Small intestine (tissue), 7 donors: Measurements from ENCODE around the gene ROCK2. TPM values are rescaled to one million over a fixed set of nuclear protein-coding genes. Genes with fewer than 3 reads are reported as not detected.

ENCODE experiments used
- DNase-seq, 2 donors: peaks; one replicate each; pipeline versions ENCODE4 v3.0.0 to v3.0.0-alpha.2; 2013
- FAIRE-seq: peaks from 2 replicates; lab custom pipeline; 2012; peaks lifted over from hg19 to GRCh38; lab: Jason Lieb, UNC
- H3K27ac ChIP-seq, 3 donors: one replicate each; pipeline ENCODE4 v1.5.1; 2013; ENCODE audit warnings: low read length in 2 of 3, mild to moderate bottlenecking in 2 of 3, control low read depth in 1 of 3, inconsistent platforms in 1 of 3, low read depth in 1 of 3, moderate library complexity in 1 of 3
- H3K27me3 ChIP-seq, 3 donors: one replicate each; pipeline ENCODE4 v1.6.1; 2013; ENCODE audit warnings: low read length in 3 of 3, inconsistent platforms in 1 of 3; ENCODE audit not compliant: control insufficient read depth in 3 of 3, insufficient read depth in 3 of 3
- H3K36me3 ChIP-seq, 3 donors: one replicate each; pipeline ENCODE4 v1.6.1; 2013; ENCODE audit warnings: low read length in 3 of 3, inconsistent platforms in 1 of 3, low read depth in 1 of 3, mild to moderate bottlenecking in 1 of 3, moderate library complexity in 1 of 3; ENCODE audit not compliant: control insufficient read depth in 3 of 3, insufficient read depth in 2 of 3
- H3K4me1 ChIP-seq, 3 donors: one replicate each; pipeline ENCODE4 v1.6.1; 2013; ENCODE audit warnings: low read length in 2 of 3, inconsistent platforms in 1 of 3, low read depth in 1 of 3, mild to moderate bottlenecking in 1 of 3, moderate library complexity in 1 of 3; ENCODE audit not compliant: control insufficient read depth in 3 of 3, insufficient read depth in 2 of 3
- H3K4me3 ChIP-seq, 3 donors: one replicate each; pipeline ENCODE4 v1.5.1; 2013; ENCODE audit warnings: low read length in 3 of 3, control low read depth in 1 of 3, inconsistent platforms in 1 of 3, low read depth in 1 of 3, mild to moderate bottlenecking in 1 of 3, moderate library complexity in 1 of 3
- H3K9me3 ChIP-seq, 2 donors: one replicate each; pipeline ENCODE4 v1.6.1; 2013; ENCODE audit warnings: low read depth in 1 of 2, low read length in 1 of 2; ENCODE audit not compliant: control insufficient read depth in 2 of 2, insufficient read depth in 1 of 2
- WGBS, 3 donors: extraction: QIAGEN DNeasy Blood & Tissue Kit; methylation state at CpG; one replicate each; pipeline ENCODE4 v1.1.7; 2013; 5-methylcytosine and 5-hydroxymethylcytosine counted together
- polyA plus RNA-seq, 4 donors: library from polyadenylated mRNA; stranded (reverse) in 3 of 4; unstranded in 1 of 4; fragments of 200-250 nt in 3 of 4; fragments of 120-200 nt in 1 of 4; gene quantifications; one replicate each; pipeline versions ENCODE4 v1.2.1 to v1.2.3, GENCODE V29; 2013
- donor health status: healthy with polysubstance abuse.
- donor health status: control.
- donor health status: control.
- donor health status: Bipolar disorder and iron deficiency.
- donor health status: healthy.

ROCK2 gene
- polyA plus RNA-seq, 4 donors = 12.0 to 53.2 (median 16.0) TPM

DNA sequence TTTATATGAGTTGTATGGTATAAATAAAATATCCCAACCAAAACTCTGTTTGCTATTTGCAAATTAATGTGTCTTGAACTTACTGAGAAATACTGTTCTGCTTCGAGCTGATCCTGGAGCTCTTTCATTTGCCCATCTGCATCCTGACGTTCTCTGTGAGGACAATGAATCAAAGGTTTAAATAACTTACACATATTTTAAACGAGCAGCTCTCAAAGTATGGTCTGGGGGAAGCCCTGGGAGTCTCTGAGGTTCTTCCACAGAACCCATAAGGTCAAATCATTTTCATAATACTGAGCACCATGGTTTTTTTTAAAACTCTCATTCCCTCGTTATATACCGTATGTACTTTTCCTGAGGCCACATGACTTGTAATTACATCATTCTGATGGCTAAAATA lies 142.5 kb downstream of the ROCK2 start:
- Histone ChIP-seq H3K27me3 (no peaks in the 10 kb centered on the region), H3K4me1 (no peaks in the 10 kb centered on the region), H3K9me3 (no peaks in the 10 kb centered on the region), H3K36me3 (peaks cover 0 to 24% (median 6%) of the 10 kb centered on the region in 3 donors), H3K27ac (no peak overlapping the region), H3K4me3 (no peak overlapping the region)
- DNase-seq (no peak), FAIRE-seq (no peak)
- WGBS, 3 donors = 79 to 89% (median 84%) methylated on average over 5 of the region's 5 CpGs

DNA sequence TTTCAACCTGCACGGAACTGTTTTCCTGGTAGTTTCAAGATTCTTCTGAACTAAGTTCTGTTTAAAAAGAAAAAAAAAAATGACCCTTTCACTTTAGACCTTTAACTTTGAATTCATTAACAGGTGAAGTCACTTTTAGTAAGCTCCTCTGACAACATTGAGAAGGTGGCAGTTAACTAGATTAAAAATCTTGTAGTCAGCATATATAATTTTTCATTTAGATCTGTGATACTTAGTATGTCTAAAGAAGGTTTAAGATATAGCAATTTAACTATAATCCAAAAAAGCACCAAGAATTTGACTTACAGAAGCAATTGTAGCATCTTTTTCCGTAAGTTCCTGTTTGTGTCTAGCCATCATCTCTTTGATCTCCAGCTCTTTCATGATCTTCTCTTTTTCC lies 143.8 kb downstream of the ROCK2 start:
- Histone ChIP-seq H3K36me3 (peaks cover 0 to 21% (median 8%) of the 10 kb centered on the region in 3 donors), H3K9me3 (no peaks in the 10 kb centered on the region), H3K27me3 (no peaks in the 10 kb centered on the region), H3K27ac (no peak overlapping the region), H3K4me1 (no peaks in the 10 kb centered on the region), H3K4me3 (no peak overlapping the region)
- 93 to 97% (median 96%) methylated on average over 2 of the region's 2 CpGs for WGBS, 3 donors
- DNase-seq (no peak), FAIRE-seq (no peak)

DNA sequence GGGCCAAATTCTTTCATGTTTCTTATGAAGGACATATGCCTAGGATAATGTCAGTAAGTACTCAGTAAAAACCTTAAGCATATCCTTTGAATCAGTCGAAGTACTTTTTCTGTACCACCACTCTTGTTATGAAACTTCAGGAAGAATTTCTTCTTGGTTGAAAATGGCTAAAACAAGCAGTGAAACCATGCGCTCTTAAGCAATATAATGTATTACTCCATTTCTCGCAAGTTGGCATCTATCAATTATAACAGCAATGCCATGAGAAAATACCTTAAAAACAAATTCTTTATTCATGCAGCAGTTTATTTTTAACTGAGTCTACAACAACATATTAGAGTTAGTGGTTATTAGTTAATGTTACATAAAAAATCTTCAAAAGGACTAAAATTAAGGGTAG lies 148.2 kb downstream of the ROCK2 start:
- WGBS, 3 donors = 94 to 96% (median 95%) methylated on average over 3 of the region's 3 CpGs
- DNase-seq = no peak
- Histone ChIP-seq H3K27ac (no peak overlapping the region), H3K9me3 (no peaks in the 10 kb centered on the region), H3K36me3 (peaks cover 2 to 18% (median 8%) of the 10 kb centered on the region in 3 donors), H3K4me1 (no peaks in the 10 kb centered on the region), H3K4me3 (no peak overlapping the region), H3K27me3 (no peaks in the 10 kb centered on the region)
- no peak for FAIRE-seq

DNA sequence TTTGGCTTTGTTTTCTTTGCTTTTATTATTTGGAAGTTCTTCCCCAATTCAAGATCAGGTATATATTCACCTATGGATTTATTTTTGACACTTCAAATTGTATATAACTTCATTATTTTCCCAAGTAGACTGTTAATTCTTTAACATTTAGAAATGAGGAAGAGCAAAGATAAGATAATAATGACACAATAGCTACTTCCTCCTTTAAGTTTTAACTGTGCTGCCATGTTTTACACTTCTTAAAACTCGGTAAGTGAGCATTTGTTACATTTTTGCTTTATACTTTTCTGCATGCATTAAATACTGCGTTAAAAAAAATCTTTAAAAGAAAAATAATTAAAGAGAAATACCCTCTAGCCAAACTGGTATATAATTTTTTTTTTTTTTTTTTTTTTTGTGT lies 156.7 kb downstream of the ROCK2 start:
- no peaks in the 10 kb centered on the region for H3K9me3 ChIP-seq
- no peaks in the 10 kb centered on the region for H3K27me3 ChIP-seq
- DNase-seq (no peak), FAIRE-seq (peak; percentile 41)
- no peaks in the 10 kb centered on the region for H3K4me1 ChIP-seq
- H3K36me3 ChIP-seq = peaks cover 6 to 10% (median 9%) of the 10 kb centered on the region in 3 donors
- no peak overlapping the region for H3K27ac ChIP-seq
- H3K4me3 ChIP-seq = no peak overlapping the region
- WGBS, 3 donors = 91 to 95% (median 93%) methylated on average over 2 of the region's 2 CpGs

DNA sequence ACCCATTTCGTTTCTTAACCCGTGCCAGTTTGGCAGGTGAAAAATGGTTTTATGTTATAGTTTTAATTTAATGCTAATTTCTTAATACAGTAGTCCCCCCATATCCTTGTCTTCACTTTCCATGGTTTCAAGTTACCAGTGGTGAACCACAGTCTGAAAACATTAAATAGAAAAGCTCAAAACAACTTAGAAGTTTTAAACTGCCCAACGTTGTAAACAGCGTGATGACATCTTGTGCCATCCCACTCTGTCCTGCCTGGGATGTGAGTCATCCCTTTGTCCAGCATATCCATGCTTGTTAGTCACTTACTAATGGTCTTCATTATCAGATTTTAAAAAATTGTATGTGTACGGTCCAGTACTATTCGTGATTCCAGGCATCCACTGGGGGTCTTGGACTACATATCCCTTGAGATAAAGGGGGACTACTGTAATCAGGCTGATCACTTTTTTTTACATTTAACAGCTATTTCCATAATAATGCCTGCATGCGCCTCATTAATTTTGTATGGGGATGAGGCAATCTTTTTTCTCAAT lies 157.3 kb downstream of the ROCK2 start:
- no peaks in the 10 kb centered on the region for H3K9me3 ChIP-seq
- 90 to 91% (median 91%) methylated on average over 7 of the region's 7 CpGs for WGBS, 3 donors
- no peaks in the 10 kb centered on the region for H3K27me3 ChIP-seq
- no peak for DNase-seq
- H3K36me3 ChIP-seq = peaks cover 6 to 9% (median 7%) of the 10 kb centered on the region in 3 donors
- H3K27ac ChIP-seq = no peak overlapping the region
- no peak for FAIRE-seq
- H3K4me3 ChIP-seq = no peak overlapping the region
- no peaks in the 10 kb centered on the region for H3K4me1 ChIP-seq

DNA sequence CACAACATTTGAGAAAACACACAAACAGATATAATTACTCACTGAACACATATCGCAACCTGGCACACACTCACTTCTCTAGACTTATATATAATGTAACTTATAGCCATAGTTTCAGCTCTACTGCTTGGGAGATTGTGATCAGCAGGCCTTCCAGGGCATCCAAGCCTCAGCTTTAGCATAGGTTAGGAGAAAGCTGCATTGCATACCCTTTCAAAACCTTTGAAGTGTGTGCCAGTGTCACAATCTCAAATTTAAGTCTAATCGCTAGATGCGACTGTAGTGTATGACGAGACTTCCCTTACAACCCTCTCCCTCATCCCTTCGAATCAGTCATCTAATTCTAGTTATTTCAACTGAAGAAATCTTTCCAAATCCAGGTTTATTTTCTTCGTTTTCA lies 158.3 kb downstream of the ROCK2 start:
- no peaks in the 10 kb centered on the region for H3K27me3 ChIP-seq
- H3K27ac ChIP-seq = no peak overlapping the region
- peaks cover 4 to 13% (median 9%) of the 10 kb centered on the region in 3 donors for H3K36me3 ChIP-seq
- DNase-seq (no peak), FAIRE-seq (no peak)
- no peaks in the 10 kb centered on the region for H3K4me1 ChIP-seq
- H3K4me3 ChIP-seq = no peak overlapping the region
- WGBS, 3 donors = 94 to 99% (median 96%) methylated on average over 6 of the region's 6 CpGs
- H3K9me3 ChIP-seq = no peaks in the 10 kb centered on the region

DNA sequence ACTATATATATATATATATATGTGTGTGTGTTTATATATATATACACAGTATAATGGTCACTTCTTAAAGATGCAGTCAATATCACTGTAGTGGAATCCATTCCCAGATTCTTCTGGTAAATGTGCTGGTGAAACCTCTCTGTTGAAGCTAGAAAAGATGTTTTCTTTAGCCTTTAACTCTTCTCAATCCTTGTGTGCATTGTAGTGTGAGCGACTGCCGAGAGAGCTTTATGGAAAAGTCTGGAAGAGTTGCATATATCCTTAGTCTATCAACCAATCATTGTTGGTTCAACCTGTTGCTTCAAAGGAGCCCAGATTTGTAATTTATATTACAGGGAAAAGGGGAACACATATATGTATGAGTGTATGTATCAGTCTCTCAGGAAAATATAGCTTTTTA lies 161.5 kb downstream of the ROCK2 start:
- no peak overlapping the region for H3K27ac ChIP-seq
- H3K4me3 ChIP-seq = no peak overlapping the region
- no peak for FAIRE-seq
- H3K4me1 ChIP-seq = no peaks in the 10 kb centered on the region
- WGBS, 3 donors = 97 to 99% (median 98%) methylated on average over 2 of the region's 2 CpGs
- no peaks in the 10 kb centered on the region for H3K27me3 ChIP-seq
- no peak for DNase-seq
- H3K36me3 ChIP-seq = peaks cover 4 to 9% (median 8%) of the 10 kb centered on the region in 3 donors
- no peaks in the 10 kb centered on the region for H3K9me3 ChIP-seq

DNA sequence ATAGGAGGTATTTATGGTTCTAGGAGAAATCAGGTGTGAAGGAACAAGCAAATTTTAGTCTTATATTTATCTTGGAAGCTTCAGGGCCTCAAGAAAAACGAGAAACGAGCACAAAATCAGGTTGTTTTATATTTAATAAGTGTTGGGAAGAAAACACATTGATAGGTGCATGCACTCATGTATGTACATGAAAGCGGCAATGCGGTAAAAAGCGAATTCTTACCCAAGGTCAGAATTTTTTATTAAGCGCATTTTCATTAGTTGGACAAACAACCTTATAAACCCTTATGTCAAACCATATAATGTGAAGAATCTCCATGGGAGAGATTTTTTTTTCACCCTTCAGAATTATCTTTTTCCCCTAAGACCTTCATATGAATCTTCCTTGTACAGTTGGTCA lies 163.8 kb downstream of the ROCK2 start:
- Histone ChIP-seq H3K27me3 (no peaks in the 10 kb centered on the region), H3K9me3 (no peaks in the 10 kb centered on the region), H3K4me1 (no peaks in the 10 kb centered on the region), H3K4me3 (no peak overlapping the region), H3K27ac (no peak overlapping the region), H3K36me3 (peaks cover 2 to 9% (median 4%) of the 10 kb centered on the region in 3 donors)
- no peak for FAIRE-seq
- 89 to 91% (median 90%) methylated on average over 6 of the region's 6 CpGs for WGBS, 3 donors
- DNase-seq = no peak

DNA sequence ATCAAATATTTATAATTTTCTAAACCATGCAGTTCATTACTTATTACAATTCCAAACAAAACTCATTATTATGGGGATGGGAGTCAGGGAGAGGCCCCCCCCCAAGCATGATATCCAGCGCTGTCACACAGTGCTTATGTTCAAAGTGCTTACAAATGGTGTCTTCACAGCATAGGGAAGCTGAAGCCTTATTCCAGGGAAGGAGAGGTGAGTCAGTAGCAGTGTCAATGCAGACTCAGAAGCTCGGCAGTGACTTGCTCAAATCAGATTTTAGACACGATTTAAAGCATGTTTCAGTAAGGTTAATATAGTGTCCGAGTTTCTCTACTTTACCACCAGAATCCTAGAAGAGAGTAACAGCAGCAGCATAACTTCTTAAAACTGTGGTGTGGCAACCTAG lies 164.5 kb downstream of the ROCK2 start:
- Histone ChIP-seq H3K9me3 (no peaks in the 10 kb centered on the region), H3K4me3 (no peak overlapping the region), H3K4me1 (no peaks in the 10 kb centered on the region), H3K27me3 (no peaks in the 10 kb centered on the region), H3K27ac (no peak overlapping the region), H3K36me3 (peaks cover 2 to 9% (median 2%) of the 10 kb centered on the region in 3 donors)
- FAIRE-seq (no peak), DNase-seq (no peak)
- WGBS, 3 donors = 90 to 93% (median 91%) methylated on average over 4 of the region's 4 CpGs
